Activated CD4-positive, alpha-beta T cell treated with anti-CD3 and anti-CD28 coated beads for 24 hours (primary cell): ENCODE data around the gene RPL11.
"Not testable (repeated sequence)": the region's sequence is repeated elsewhere in the genome, so short reads cannot be mapped to it uniquely, and the experiment has no call there.

Experiments
- DNase-seq, 2 donors: peaks; one replicate each; pipeline ENCODE4 v3.0.0-alpha.2; 2020; ENCODE audit warnings: low read depth in 2 of 2

The RPL11 gene

DNA sequence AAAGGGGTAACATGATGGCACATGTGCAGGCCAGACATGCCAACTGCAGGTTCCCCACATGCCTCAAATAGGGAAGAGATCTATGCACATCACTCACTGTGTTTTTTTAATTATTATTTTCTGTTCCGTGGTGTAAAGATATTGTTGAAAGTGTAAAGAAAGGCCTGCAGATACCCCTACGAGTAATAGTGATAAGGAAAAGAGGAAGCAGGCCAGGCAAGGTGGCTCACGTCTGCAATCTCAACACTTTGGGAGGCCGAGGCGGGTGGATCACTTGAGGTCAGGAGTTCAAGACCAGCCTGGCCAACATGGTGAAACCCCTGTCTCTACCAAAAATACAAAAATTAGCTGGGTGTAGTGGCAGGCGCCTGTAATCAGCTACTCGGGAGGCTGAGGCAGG lies 6.4 kb upstream of the RPL11 start:
- not testable (repeated sequence) for DNase-seq

- not testable (repeated sequence) for DNase-seq
Measured at GRCh38 chr1:23687680-23688079, 3.9 kb upstream of the RPL11 start.

DNA sequence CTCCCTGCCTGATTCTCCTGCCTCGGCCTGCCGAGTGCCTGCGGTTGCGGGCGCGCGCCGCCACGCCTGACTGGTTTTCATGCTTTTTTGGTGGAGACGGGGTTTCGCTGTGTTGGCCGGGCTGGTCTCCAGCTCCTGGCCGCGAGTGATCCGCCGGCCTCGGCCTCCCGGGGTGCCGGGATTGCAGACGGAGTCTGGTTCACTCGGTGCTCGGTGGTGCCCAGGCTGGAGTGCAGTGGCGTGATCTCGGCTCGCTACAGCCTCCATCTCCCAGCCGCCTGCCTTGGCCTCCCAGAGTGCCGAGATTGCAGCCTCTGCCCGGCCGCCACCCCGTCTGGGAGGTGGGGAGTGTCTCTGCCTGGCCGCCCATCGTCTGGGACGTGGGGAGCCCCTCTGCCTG lies 3.3 kb upstream of the RPL11 start:
- not testable (repeated sequence) for DNase-seq

DNA sequence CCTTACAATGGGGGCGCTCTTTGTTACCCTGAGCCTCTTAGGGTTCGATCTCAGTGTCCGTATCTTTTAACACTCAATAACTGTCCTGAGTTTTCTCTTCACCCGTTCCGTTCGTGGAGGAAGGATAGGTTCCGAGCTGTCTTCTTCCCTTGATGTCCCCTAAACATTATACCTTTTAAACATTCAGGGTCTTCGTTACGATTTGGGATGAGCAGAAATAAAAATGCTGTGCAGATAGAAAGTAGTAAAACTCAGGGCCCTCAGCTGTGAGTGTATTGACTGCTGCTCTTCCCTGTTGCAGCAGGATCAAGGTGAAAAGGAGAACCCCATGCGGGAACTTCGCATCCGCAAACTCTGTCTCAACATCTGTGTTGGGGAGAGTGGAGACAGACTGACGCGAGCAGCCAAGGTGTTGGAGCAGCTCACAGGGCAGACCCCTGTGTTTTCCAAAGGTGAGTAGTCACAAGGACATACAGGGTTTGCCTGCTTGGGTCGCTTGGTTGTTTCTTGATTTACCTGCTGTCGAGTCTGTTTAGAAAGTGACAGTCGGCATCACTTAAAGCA lies 784 bp downstream of the RPL11 start:
- DNase-seq = no peak

DNA sequence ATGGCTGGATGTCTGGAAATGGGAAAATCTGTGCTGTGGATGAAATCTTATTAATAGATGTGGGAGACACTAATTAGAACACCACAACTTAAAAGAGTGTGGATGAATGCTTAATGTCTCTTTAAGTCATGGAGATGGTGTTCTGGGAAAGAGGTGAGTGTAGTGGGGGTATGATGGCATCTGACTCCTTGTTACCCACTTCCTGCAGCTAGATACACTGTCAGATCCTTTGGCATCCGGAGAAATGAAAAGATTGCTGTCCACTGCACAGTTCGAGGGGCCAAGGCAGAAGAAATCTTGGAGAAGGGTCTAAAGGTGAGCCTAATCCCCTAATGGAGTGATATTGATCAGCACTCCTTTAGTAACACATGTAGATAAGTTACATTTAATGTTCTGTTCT lies 2.0 kb downstream of the RPL11 start:
- no peak for DNase-seq

- no peak for DNase-seq
Measured at GRCh38 chr1:23694371-23694770, 2.8 kb downstream of the RPL11 start.

GRCh38 chr1:23695667-23696066 lies 4.1 kb downstream of the RPL11 start:
- DNase-seq = no peak

DNA sequence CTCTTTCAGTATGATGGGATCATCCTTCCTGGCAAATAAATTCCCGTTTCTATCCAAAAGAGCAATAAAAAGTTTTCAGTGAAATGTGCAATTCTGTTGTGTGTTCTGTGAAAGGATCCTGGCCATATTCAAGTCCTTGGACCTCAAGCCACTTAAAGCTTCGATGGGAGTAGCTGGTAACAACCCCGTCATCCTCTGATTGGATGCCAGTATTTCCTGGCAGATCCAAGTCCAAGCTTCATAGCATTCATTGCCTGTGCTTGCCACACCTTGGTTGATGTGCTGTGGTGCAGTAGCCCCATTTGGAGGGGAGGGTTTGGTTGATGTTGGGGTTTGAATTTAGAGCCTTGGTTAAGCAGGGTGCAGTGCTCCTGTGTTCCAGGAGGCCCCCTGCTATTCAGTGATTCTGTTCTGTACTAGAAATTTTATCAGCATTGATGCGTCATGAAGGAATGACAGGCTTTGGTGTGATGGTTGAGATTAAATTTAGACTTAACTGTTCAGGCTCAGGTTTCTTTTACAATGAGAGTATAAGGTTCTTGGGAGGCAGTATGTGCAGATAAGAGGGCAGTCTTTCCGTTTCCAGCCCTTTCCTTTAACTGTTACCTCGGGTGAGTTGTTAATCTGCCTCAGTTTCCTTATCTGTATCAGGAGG lies 4.9 kb downstream of the RPL11 start:
- no peak for DNase-seq

DNA sequence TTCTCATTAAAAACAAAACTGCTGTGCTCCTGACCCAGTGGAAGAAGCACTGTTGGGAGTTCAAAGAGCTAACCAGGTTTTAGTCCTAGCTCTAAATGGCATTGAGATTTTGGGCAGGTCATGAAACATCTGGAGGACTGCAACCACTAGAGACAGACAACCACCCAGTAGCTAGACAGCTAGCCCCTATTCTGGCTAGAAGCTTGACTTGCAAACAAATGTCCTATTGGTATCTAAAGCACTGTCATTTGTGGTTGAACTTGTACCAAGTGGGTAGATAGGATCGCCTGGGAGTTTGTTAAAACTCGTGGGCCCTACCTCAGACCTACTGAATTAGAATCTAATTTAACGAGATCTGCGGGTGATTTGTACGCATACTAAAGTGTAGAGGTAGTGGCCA lies 6.9 kb downstream of the RPL11 start:
- no peak for DNase-seq

DNA sequence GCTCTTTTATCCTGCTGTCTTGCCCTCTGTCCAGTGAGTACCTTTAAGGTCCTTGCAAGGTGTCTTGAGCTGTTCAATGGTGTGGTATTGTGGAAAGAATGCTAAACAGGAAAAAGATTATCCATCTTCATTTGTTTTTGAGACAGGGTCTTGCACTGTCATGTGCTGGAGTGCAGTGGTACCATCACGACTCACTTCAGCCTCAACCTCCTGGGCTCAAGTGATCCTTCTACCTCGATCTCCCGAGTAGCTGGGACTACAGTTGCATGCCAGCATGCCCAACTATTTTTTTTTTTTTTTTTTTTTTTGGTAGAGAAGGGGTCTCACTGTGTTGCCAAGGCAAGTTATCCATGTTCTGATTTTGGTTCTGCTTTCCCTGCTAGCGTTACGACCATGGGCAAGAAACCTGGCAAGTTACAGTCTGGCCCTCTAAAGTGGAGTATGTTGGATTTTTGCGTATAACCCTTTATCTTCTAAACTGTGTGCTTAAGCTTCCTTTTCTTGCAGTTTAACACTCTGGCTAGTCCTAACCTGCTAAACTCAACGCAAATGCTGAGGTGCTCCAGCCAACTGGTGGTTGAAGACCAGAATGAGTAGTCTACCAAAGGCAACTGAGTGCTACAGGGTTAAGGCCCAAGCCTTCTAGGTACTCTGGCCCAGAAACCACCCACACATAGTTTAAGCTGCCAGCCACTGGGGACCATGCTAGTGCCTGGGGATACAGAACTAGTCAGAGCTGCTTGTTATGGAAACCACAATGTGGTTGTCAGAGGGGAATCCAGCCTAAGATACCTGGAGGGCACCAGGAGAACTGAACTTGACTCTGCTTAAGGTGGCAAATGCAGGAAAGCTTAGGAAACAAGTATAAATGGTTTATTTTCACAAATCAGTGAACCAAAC lies 7.9 kb downstream of the RPL11 start:
- DNase-seq = no peak

- no peak for DNase-seq
Measured at GRCh38 chr1:23701310-23701709, 9.7 kb downstream of the RPL11 start.

GRCh38 chr1:23701996-23702395 lies 10.4 kb downstream of the RPL11 start:
- DNase-seq = no peak

- no peak for DNase-seq
Measured at GRCh38 chr1:23704834-23705495, 13.4 kb downstream of the RPL11 start.

- no peak for DNase-seq
Measured at GRCh38 chr1:23709229-23709628, 17.6 kb downstream of the RPL11 start.

GRCh38 chr1:23718482-23718881 lies 26.9 kb downstream of the RPL11 start:
- no peak for DNase-seq

GRCh38 chr1:23719162-23719820 lies 27.7 kb downstream of the RPL11 start:
- no peak for DNase-seq

- DNase-seq = no peak
Measured at GRCh38 chr1:23720256-23720995, 28.8 kb downstream of the RPL11 start.

GRCh38 chr1:23722652-23723051 lies 31.0 kb downstream of the RPL11 start:
- DNase-seq = no peak

GRCh38 chr1:23726686-23727085 lies 35.1 kb downstream of the RPL11 start:
- DNase-seq = no peak

- DNase-seq = no peak
Measured at GRCh38 chr1:23727362-23727811, 35.8 kb downstream of the RPL11 start.
